ENCODE measurements around the gene NDUFAF8.

The NDUFAF8 gene

DNA sequence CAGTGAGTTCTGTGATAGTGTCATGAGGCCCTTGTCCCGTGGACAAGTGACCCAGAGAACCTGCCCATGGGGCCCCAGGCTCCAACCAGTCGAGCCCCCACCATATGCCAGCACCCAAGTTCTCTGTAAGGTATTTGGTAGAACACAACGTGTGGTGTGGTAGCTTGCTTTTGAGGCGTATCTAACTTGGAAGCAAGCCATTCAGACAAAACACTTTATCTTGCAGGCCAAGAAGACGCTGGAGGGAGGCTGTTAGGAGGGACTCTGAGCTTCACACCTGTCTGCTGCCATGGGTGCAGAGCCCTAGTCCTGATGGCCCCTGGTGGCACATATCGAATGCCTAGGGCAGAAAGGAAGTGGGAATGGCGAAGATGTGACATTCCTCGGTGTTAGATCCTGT is 1.6 kb downstream of the NDUFAF8 start:
- DNase-seq (ENCODE audit: low read depth) = no peak

DNA sequence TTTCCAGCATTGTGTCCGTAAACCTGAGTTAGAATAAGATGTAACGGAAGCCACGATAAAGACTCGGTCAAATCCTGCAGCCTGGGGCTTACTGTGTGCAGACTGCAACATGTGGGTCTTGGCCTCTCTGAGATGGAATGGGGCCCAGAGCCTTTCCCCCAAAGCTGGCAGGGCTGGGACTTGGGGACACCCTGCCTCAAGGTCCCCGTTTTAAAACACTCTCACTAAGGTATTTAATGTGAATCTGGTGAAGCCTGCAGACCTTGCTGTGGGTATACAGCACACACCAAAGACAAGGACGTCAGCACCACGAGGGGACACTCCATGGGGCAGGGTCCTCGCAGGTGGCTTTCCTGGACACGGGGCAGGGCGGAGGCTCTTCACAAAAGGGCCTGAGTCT is 2.1 kb downstream of the NDUFAF8 start:
- no peak for DNase-seq (ENCODE audit: low read depth)

DNA sequence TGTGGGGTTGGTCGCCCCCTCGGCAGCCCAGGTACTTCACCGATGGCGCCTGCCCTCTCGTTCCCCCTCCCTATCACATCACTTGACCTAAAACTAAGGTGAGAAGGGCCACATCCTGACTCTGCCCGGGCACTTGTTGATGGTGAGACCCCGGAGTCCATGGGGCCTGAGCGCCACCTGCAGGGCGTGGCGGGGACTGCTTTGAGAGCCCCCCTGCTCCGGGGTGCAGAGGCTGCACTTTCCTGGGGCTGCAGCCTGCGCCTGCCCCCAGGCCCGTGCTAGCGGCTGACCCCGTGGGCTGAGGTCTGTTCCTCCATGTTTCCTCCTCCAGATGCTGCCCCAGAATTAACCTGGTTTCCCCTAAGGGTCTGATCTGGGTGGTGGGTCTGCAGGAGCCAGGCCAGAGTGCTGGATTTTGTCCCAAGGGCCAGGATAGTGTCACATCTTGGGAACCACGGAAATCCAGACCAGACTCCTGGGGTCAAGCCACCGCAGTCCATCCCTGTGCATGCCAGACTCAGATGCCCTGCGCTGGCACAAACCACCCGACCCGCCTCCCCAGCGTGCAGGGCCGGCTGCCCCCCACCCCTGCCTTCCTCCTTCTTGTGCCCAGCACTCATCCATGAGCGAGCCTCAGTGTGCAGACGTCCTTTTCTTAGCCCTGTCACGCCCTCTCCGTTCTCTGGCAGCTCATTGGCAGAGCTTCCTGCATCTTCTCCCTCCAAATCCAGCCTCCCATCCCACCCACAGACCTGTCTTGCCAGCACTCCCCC is 2.7 kb downstream of the NDUFAF8 start:
- DNase-seq (ENCODE audit: low read depth) = no peak

- no peak for DNase-seq (ENCODE audit: low read depth)
These were observed 3.6 kb downstream of the NDUFAF8 start for GRCh38 chr17:81242421-81243332.

DNA sequence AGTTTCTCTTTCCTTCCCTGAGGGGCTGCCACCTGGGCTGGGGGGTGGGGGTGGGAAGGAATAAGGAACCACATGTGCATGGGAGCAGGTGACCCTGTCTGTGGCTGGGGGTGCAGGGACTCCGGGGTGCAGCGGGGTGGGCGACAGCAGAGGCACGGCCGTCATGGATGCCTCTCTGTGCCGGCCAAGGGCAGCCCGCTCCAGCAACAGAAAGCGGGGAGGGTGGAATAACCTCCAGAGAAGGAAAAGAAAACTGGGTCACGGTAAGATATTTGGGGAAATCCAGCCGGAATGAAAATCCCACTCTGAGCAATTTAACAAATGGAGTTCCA is 4.2 kb downstream of the NDUFAF8 start:
- no peak for DNase-seq (ENCODE audit: low read depth)

DNA sequence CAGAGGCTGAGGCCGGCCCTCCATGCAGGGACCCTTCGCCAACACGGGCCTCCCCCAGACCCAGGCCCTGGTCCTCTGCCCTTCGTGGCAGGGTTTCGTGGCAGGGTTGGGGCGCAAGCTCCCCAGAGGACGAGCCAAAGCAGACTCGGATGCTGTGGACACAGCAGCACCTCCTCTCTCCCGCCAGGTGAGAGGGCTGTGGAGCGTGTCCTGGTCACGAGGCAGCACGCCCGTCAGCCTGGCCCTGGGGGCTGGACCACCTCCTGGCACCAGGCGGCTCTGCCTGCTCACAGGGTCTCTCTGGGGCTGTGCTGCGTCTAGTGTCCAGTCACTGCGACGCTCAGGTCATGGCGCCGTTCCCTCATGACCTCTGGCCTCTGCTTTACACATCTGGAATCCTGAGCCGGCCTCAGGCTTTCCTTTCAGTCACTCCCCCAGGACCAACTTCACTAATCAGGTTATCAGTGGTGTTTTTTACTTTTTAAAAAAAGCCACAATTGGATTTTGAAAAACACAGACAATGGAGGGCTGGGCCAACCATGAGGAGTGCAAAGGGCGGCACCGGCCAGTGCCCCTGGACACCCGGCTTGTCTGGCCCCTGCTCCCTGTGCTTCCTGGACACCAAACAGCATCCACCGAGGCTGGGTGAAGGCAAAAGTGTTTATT is 5.4 kb downstream of the NDUFAF8 start:
- no peak for DNase-seq (ENCODE audit: low read depth)

- DNase-seq (ENCODE audit: low read depth) = no peak
These were observed 6.0 kb downstream of the NDUFAF8 start for GRCh38 chr17:81245024-81245664.

DNA sequence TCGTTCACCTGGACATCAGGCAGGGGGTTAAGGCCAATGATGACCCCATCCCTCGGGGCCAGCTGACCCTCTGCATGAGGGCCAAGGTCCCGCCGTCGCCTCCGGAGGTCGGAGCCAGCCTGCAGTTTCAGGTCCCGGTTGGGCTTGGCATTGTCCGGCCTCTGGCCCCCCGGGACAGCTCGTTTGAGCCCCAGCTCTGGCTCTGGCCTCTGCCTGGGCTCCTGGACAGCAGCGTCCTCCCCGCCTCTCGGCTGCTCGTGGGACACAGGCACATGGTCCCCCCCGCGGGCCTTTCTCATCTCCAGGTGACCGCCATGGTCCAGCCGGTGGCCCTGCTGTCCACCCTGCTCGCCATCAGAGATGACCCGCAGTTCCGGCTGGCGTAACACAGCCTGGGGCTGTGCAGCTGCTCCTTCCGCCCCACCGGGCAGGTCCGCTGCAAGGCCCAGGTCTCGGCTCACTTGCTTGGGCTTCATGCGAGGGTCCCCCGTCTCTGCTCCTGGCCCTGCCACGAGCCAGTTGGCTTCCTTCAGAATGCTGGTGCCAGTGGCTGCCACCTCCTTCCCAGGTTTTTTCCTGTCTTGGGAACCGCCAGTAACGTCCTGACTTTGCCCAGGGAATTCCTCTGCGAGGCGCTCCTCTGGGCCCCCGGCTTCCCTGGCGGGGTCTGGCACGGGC is 6.7 kb downstream of the NDUFAF8 start:
- no peak for DNase-seq (ENCODE audit: low read depth)

DNA sequence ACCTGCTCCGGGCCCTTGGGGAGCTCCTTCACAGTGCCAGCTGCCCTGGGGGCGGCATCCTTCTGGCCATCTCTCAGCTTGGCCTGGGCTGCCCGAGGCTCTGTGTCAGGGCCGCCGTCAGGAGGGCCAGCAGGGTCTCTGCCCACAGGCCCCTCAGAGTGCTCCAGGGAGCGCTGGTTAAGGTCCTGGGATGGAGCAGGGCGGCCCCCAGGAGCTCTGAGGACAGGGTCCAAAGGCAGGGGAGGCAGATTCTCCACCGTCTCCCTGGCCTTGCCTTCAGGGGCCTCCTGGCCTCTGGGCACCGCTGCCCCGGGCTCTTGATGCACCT is 7.2 kb downstream of the NDUFAF8 start:
- DNase-seq (ENCODE audit: low read depth) = no peak

- DNase-seq (ENCODE audit: low read depth) = no peak
These were observed 7.7 kb downstream of the NDUFAF8 start for GRCh38 chr17:81246679-81247338.

DNA sequence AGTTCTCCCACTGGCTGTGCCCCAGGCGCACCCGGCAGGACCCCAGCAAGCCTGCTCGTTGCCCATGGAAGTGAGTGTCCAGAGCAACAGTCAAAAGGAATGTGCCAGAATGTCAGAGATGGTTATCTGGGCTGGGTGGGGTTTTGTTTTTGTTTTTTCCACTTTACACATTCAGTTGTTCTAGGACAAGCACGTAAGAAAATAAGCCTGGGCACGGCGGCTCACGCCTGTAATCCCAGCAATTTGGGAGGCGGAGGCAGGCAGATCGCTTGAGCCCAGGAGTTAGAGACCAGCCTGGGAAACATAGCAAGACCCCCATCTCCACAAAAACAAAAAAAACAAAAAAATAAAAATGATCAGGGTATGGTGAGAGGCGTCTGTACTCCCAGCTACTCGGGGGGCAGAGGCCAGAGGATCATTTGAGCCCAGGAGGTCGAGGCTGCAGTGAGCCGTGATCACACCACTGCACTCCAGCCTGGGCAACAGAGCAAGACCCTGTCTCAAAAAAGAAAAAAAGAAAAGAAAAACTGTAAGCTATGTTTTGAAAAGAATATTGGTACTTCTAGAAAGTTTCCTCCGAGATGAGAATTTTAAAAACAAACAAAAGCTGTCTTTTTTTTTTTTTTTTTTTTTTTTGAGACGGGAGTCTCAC is 8.3 kb downstream of the NDUFAF8 start:
- DNase-seq (ENCODE audit: low read depth) = no peak

- no peak for DNase-seq (ENCODE audit: low read depth)
These were observed 9.5 kb downstream of the NDUFAF8 start for GRCh38 chr17:81248649-81249048.

- DNase-seq (ENCODE audit: low read depth) = no peak
These were observed 10.3 kb downstream of the NDUFAF8 start for GRCh38 chr17:81249223-81250040.

DNA sequence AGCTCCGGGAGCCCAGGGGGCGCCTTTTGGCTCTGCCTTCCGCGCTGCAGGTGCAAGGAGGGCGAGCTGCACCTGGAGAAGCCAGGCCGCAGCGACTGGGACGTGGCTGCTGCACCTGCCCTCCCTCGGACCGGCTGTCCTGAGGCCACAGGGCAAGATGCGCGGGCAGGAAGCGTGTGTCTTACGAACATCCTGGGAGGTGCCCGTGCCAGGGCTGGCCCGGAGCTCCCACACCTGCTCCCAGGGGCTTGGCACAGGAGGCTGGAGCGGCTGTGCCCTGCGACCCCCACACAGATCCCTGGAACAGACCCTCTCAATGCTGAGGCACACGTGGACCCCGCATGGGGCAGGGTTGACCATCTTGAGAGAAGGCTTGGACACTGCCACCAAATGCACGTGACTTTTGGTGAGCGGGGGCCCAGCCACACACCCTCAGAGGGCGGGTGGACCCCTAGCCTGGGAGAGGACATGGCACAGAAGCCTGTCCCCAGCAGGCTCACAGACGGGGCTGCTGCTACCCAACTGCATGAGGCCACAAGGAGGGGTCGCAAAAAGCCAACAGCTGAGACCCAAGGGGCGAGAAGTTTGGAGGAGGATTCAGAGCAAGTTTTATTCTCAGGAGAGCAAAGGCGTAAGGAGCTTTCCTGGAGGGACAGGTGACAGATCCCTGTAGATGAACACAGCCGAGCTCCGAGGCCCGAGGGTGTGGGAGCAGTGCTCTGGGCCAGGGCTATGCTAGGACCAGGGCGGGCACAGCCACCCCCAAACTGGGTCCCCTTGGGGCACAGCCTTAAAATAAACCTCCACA is 11.4 kb downstream of the NDUFAF8 start:
- no peak for DNase-seq (ENCODE audit: low read depth)

GRCh38 chr17:81251094-81251708 is 12.1 kb downstream of the NDUFAF8 start:
- DNase-seq (ENCODE audit: low read depth) = no peak

DNA sequence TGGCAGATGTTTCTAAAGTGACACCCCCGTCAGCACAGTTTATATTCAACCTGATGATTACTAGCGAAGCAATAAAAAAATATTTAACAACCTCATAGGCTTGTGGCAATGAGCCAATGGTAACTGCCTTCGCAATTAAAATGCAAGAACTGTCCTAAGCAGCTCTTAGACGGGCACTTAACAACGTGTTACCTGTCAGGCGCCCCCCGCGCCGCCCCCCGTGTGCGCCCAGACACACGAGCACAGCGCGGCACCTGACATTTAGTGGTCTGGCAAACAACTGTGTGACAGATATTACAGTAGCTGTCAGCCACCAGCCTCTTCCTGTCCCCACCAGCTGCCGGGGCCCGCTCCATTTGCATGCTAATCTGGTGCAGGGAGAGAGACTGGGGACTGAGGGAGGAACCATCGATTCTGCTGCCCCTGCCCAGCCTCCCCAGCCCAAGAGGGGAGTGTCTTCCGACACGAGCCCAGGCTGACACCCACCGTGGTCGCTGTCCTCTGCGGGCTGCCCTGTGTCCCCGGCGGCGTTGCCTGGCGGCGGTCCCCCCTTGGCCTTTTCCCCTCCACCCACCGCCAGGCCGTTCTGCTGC is 12.7 kb downstream of the NDUFAF8 start:
- DNase-seq (ENCODE audit: low read depth) = no peak

GRCh38 chr17:81252326-81252986 is 13.3 kb downstream of the NDUFAF8 start:
- DNase-seq (ENCODE audit: low read depth) = no peak

DNA sequence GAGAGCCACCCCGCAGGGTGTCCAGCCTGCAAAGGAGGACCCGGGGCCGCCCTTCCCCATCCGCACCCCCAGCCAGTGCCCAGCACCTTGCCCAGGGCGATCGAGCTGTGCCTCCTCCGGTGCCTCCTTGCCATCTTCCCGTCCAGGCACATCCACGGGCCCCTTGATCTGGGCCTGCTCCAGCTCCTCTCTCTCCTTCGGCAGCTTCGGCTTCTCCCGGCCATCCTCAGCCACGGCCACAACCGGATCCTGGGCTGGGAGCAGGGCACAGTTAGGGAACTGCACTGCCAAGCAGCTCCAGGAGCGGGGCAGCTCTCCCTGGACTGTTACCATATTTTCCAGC is 13.8 kb downstream of the NDUFAF8 start:
- DNase-seq (ENCODE audit: low read depth) = no peak
